Mesendoderm (in vitro differentiated cells): Measurements from ENCODE around the gene SST.
"Not testable (repeated sequence)": the region's sequence is repeated elsewhere in the genome, so short reads cannot be mapped to it uniquely, and the experiment has no call there.

Experiments used
- DNase-seq: peaks from one replicate; pipeline ENCODE4 v3.0.0; 2013
- H2AK5ac ChIP-seq: 2 replicates; pipeline ENCODE4 v1.6.1; 2013; ENCODE audit warnings: low read length, inconsistent platforms
- H2BK120ac ChIP-seq: 2 replicates; pipeline ENCODE4 v1.6.1; 2013; ENCODE audit warnings: low read depth, mild to moderate bottlenecking, low read length, moderate library complexity, mixed read lengths
- H2BK15ac ChIP-seq: replicated peaks from 2 replicates; pipeline ENCODE4 v1.6.1; 2013; ENCODE audit warnings: low read depth, mild to moderate bottlenecking, moderate library complexity
- H2BK5ac ChIP-seq: 2 replicates; pipeline ENCODE4 v1.6.1; 2013; ENCODE audit warnings: low read length, inconsistent platforms
- H3K18ac ChIP-seq: 2 replicates; pipeline ENCODE4 v1.6.1; 2013; ENCODE audit warnings: mild to moderate bottlenecking, low read length, mixed read lengths
- H3K23ac ChIP-seq: one replicate; pipeline ENCODE4 v1.6.1; 2013; ENCODE audit warnings: low read length
- H3K27ac ChIP-seq: 2 replicates; pipeline ENCODE4 v1.5.1; 2013; ENCODE audit warnings: low read depth, mild to moderate bottlenecking, inconsistent platforms, low read length, moderate library complexity
- H3K27me3 ChIP-seq: 2 replicates; pipeline ENCODE4 v1.6.1; 2013; ENCODE audit warnings: low read length, control low read depth, mild to moderate bottlenecking, inconsistent platforms; ENCODE audit not compliant: insufficient read depth, poor library complexity
- H3K36me3 ChIP-seq: 2 replicates; pipeline ENCODE4 v1.6.1; 2013; ENCODE audit warnings: low read length, inconsistent platforms; ENCODE audit not compliant: control insufficient read depth, insufficient read depth
- H3K4ac ChIP-seq: one replicate; pipeline ENCODE4 v1.6.1; 2013; ENCODE audit warnings: low read depth, mild to moderate bottlenecking, low read length, moderate library complexity
- H3K4me1 ChIP-seq: 2 replicates; pipeline ENCODE4 v1.6.1; 2013; ENCODE audit warnings: low read depth, low read length, inconsistent platforms; ENCODE audit not compliant: control insufficient read depth
- H3K4me2 ChIP-seq: 2 replicates; pipeline ENCODE4 v1.6.1; 2013; ENCODE audit warnings: low read length
- H3K4me3 ChIP-seq: 2 replicates; pipeline ENCODE4 v1.5.1; 2013; ENCODE audit warnings: mild to moderate bottlenecking, low read length
- H3K56ac ChIP-seq: one replicate; pipeline ENCODE4 v1.6.1; 2013; ENCODE audit warnings: low read length
- H3K79me1 ChIP-seq: 2 replicates; pipeline ENCODE4 v1.6.1; 2013; ENCODE audit warnings: low read length, inconsistent platforms
- H3K79me2 ChIP-seq: 2 replicates; pipeline ENCODE4 v1.6.1; 2013; ENCODE audit warnings: mild to moderate bottlenecking, low read length; ENCODE audit not compliant: control insufficient read depth, insufficient read depth
- H3K9ac ChIP-seq: 2 replicates; pipeline ENCODE4 v1.6.1; 2013; ENCODE audit warnings: low read length, inconsistent platforms
- H4K5ac ChIP-seq: one replicate; pipeline ENCODE4 v1.6.1; 2013; ENCODE audit warnings: low read length
- H4K8ac ChIP-seq: one replicate; pipeline ENCODE4 v1.6.1; 2013; ENCODE audit warnings: low read depth, mild to moderate bottlenecking, control low read depth, low read length, moderate library complexity
- WGBS: extraction: QIAGEN DNeasy Blood & Tissue Kit; methylation state at CpG from one replicate; pipeline ENCODE4 v1.1.7; 2013; ENCODE audit warnings: low lambda C conversion rate, missing lambda C conversion rate; ENCODE audit not compliant: insufficient coverage; ENCODE audit errors: extremely low coverage; 5-methylcytosine and 5-hydroxymethylcytosine counted together

SST gene

GRCh38 chr3:187689984-187690383, 19.8 kb upstream of the SST start:
- DNase-seq, result no peak
- no peak overlapping the region for H3K23ac ChIP-seq
- no peaks in the 10 kb centered on the region for H3K27me3 ChIP-seq
- H4K5ac ChIP-seq, result no peak overlapping the region
- no peaks in the 10 kb centered on the region for H3K36me3 ChIP-seq
- H3K27ac ChIP-seq, result no peak overlapping the region
- WGBS, result no CpG with 5 or more reads among the region's 4 CpGs
- no peak overlapping the region for H3K9ac ChIP-seq
- H2BK15ac ChIP-seq, result no peak overlapping the region
- H3K4me2 ChIP-seq, result no peak overlapping the region
- no peak overlapping the region for H2BK120ac ChIP-seq
- no peak overlapping the region for H3K56ac ChIP-seq
- no peak overlapping the region for H2BK5ac ChIP-seq
- H3K4me3 ChIP-seq, result no peak overlapping the region
- H4K8ac ChIP-seq, result no peak overlapping the region
- H3K79me2 ChIP-seq, result no peaks in the 10 kb centered on the region
- no peaks in the 10 kb centered on the region for H3K4me1 ChIP-seq
- H2AK5ac ChIP-seq, result no peak overlapping the region
- H3K18ac ChIP-seq, result no peak overlapping the region
- H3K4ac ChIP-seq, result no peak overlapping the region
- no peaks in the 10 kb centered on the region for H3K79me1 ChIP-seq

DNA sequence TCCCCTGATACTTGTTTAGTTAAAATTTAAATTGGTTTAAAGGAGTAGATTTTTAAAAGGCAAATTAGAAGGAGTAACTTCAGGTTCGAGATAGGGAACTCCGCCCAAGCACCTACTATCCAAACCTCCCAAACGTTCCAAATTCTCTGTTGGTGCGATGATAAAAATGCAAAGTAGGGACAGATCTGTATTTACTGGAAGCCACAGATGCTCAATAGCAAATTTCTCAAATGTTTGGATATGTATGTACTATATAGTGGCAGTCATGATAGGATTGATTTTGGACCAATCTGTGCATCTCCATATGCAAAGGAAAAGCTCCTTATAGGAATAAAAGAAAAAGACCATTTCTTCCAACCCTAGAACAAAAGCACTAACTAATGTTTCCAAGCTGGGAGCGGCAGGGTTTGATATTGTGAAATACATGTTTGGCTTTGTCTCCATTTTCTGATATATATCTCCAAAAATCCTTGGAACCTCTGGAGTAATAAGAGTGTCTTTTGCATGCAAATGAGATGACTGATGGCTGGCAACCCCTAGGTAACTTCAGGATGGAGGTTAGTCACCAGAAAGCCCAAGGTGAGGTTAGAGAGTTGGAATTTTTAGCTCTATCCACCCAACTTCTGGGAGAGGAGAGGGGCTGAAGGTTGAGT, 16.6 kb upstream of the SST start:
- Histone ChIP-seq H2AK5ac (no peak overlapping the region), H3K36me3 (no peaks in the 10 kb centered on the region), H3K79me2 (no peaks in the 10 kb centered on the region), H2BK5ac (no peak overlapping the region), H3K23ac (no peak overlapping the region), H3K4me1 (no peaks in the 10 kb centered on the region), H3K56ac (no peak overlapping the region), H3K18ac (no peak overlapping the region), H3K4ac (no peak overlapping the region), H4K8ac (no peak overlapping the region), H2BK120ac (no peak overlapping the region), H3K27me3 (no peaks in the 10 kb centered on the region), H3K4me2 (no peak overlapping the region), H4K5ac (no peak overlapping the region), H3K79me1 (no peaks in the 10 kb centered on the region), H3K27ac (no peak overlapping the region), H2BK15ac (no peak overlapping the region), H3K9ac (no peak overlapping the region), H3K4me3 (no peak overlapping the region)
- WGBS, result no CpG with 5 or more reads among the region's 5 CpGs
- no peak for DNase-seq

GRCh38 chr3:187685948-187686347, 15.8 kb upstream of the SST start:
- Histone ChIP-seq H3K9ac (no peak overlapping the region), H3K23ac (no peak overlapping the region), H3K79me1 (no peaks in the 10 kb centered on the region), H3K56ac (no peak overlapping the region), H2BK15ac (no peak overlapping the region), H3K36me3 (no peaks in the 10 kb centered on the region), H4K5ac (no peak overlapping the region), H2BK5ac (no peak overlapping the region), H3K79me2 (no peaks in the 10 kb centered on the region), H3K4me1 (no peaks in the 10 kb centered on the region), H3K4me2 (no peak overlapping the region), H2AK5ac (no peak overlapping the region), H2BK120ac (no peak overlapping the region), H3K27me3 (no peaks in the 10 kb centered on the region), H3K4me3 (no peak overlapping the region), H3K18ac (no peak overlapping the region), H4K8ac (no peak overlapping the region), H3K4ac (no peak overlapping the region), H3K27ac (no peak overlapping the region)
- peak; percentile 16 for DNase-seq
- no CpG with 5 or more reads among the region's 7 CpGs for WGBS

- no peaks in the 10 kb centered on the region for H3K79me1 ChIP-seq
Measured at GRCh38 chr3:187684880-187685279, 14.7 kb upstream of the SST start.

GRCh38 chr3:187684444-187684843, 14.2 kb upstream of the SST start:
- Histone ChIP-seq H3K79me2 (no peaks in the 10 kb centered on the region), H2BK5ac (no peak overlapping the region), H3K79me1 (no peaks in the 10 kb centered on the region), H2AK5ac (no peak overlapping the region), H3K56ac (no peak overlapping the region), H3K9ac (no peak overlapping the region), H3K27ac (no peak overlapping the region), H3K4me2 (no peak overlapping the region), H4K8ac (no peak overlapping the region), H3K27me3 (no peaks in the 10 kb centered on the region), H3K4ac (no peak overlapping the region), H2BK120ac (no peak overlapping the region), H3K18ac (no peak overlapping the region), H2BK15ac (no peak overlapping the region), H3K36me3 (no peaks in the 10 kb centered on the region), H3K4me3 (no peak overlapping the region), H3K4me1 (no peaks in the 10 kb centered on the region), H4K5ac (no peak overlapping the region), H3K23ac (no peak overlapping the region)
- WGBS, result no CpG with 5 or more reads among the region's 1 CpG
- no peak for DNase-seq

More at GRCh38 chr3:187684880-187685279, 14.7 kb upstream of the SST start:
- Histone ChIP-seq H3K23ac (no peak overlapping the region), H3K4ac (no peak overlapping the region), H3K36me3 (no peaks in the 10 kb centered on the region), H3K4me3 (no peak overlapping the region), H3K9ac (no peak overlapping the region), H4K8ac (no peak overlapping the region), H3K4me1 (no peaks in the 10 kb centered on the region), H3K4me2 (no peak overlapping the region), H2BK120ac (no peak overlapping the region), H2BK15ac (no peak overlapping the region), H2AK5ac (no peak overlapping the region), H3K18ac (no peak overlapping the region), H3K56ac (no peak overlapping the region), H4K5ac (no peak overlapping the region), H3K79me2 (no peaks in the 10 kb centered on the region), H2BK5ac (no peak overlapping the region), H3K27ac (no peak overlapping the region), H3K27me3 (no peaks in the 10 kb centered on the region)
- no CpG with 5 or more reads among the region's 2 CpGs for WGBS
- DNase-seq, result no peak

DNA sequence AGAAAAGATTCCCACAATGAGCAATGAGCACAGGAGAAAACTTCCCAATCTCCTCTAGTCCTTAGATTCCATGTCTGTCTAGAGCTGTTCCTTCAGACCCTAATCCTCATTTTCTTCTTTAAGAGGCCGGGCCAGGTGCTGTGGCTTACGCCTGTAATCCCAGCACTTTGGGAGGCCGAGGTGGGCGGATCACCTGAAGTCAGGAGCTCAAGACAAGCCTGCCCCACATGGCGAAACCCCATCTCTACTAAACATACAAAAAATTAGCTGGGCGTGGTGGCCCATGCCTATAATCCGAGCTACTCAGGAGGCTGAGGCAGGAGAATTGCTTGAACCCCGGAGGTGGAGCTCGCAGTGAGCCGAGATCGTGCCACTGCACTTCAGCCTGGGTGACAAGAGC, 11.6 kb upstream of the SST start:
- H2BK5ac ChIP-seq, H3K4me2 ChIP-seq, H4K8ac ChIP-seq, H2BK15ac ChIP-seq, H4K5ac ChIP-seq, H3K27me3 ChIP-seq, H2BK120ac ChIP-seq, H3K79me1 ChIP-seq, H3K23ac ChIP-seq, H3K56ac ChIP-seq, H3K79me2 ChIP-seq, H3K27ac ChIP-seq, H2AK5ac ChIP-seq, H3K9ac ChIP-seq, DNase-seq, H3K18ac ChIP-seq, H3K4ac ChIP-seq, H3K4me1 ChIP-seq, H3K36me3 ChIP-seq, H3K4me3 ChIP-seq: not testable (repeated sequence)
- no CpG with 5 or more reads among the region's 11 CpGs for WGBS
